IMR-90 (cell line): ENCODE data around the gene RAB3GAP2. TPM values are rescaled to one million over a fixed set of nuclear protein-coding genes. Genes with fewer than 3 reads are reported as not detected.
A peak's percentile ranks its signal among the peaks of the same experiment; 100 is the strongest.

Experiments
- ATAC-seq: fragments of 200-7000 bp; cut with Tn5 transposase; 2 replicates; pipeline ENCODE4 v1.9.1; 2020; ENCODE audit warnings: low read depth, mild to moderate bottlenecking, moderate library complexity
- BruUV-seq: library from RNA; stranded (reverse); fragments of 400-500 nt; replicated peaks from 2 replicates; lab custom pipeline; 2021; lab: Mats Ljungman, UMichigan
- CTCF ChIA-PET: fragments of 300-600 bp; formaldehyde crosslinking; extraction: SDS; loops from one replicate; lab custom pipeline; 2021; ENCODE audit warnings: antibody characterized with exemption; lab: Yijun Ruan, JAX
- POLR2A ChIA-PET: fragments of 300-600 bp; sonication (Branson Sonifier 250); formaldehyde crosslinking; loops from one replicate; lab custom pipeline; 2022; ENCODE audit warnings: antibody characterized with exemption; ENCODE audit not compliant: unreplicated experiment; lab: Charles Lee
- DNase-seq: peaks from one replicate; pipeline ENCODE4 v3.0.0; 2013
- H2AFZ ChIP-seq: replicated peaks from 2 replicates; pipeline ENCODE3; 2013; ENCODE audit warnings: low read length, mild to moderate bottlenecking; ENCODE audit not compliant: poor library complexity
- H2AK5ac ChIP-seq: 2 replicates; pipeline ENCODE4 v1.6.1; 2013; ENCODE audit warnings: low read depth, low read length, inconsistent platforms
- H2AK9ac ChIP-seq: replicated peaks from 2 replicates; pipeline ENCODE3; 2013; ENCODE audit warnings: mild to moderate bottlenecking, low read depth, low read length, moderate library complexity; ENCODE audit not compliant: poor library complexity
- H2BK120ac ChIP-seq: 2 replicates; pipeline ENCODE4 v1.6.1; 2013; ENCODE audit warnings: low read depth, low read length, inconsistent platforms
- H2BK15ac ChIP-seq: 3 replicates; pipeline ENCODE4 v1.6.1; 2013; ENCODE audit warnings: low read depth, low read length, inconsistent platforms
- H2BK20ac ChIP-seq: 2 replicates; pipeline ENCODE4 v1.6.1; 2013; ENCODE audit warnings: low read depth, mild to moderate bottlenecking, inconsistent platforms, low read length, moderate library complexity
- H2BK5ac ChIP-seq: 2 replicates; pipeline ENCODE4 v1.6.1; 2013; ENCODE audit warnings: mild to moderate bottlenecking, low read depth, low read length, inconsistent platforms; ENCODE audit not compliant: poor library complexity, severe bottlenecking
- H3K14ac ChIP-seq: replicated peaks from 2 replicates; pipeline ENCODE4 v1.6.1; 2013; ENCODE audit warnings: low read depth, low read length, inconsistent platforms
- H3K18ac ChIP-seq: 2 replicates; pipeline ENCODE4 v1.6.1; 2013; ENCODE audit warnings: low read depth, low read length, control low read depth
- H3K23ac ChIP-seq: 2 replicates; pipeline ENCODE4 v1.6.1; 2013; ENCODE audit warnings: low read depth, low read length, inconsistent platforms
- H3K27ac ChIP-seq: 2 replicates; pipeline ENCODE4 v1.5.1; 2013; ENCODE audit warnings: mild to moderate bottlenecking, control low read depth, low read length; ENCODE audit not compliant: insufficient read depth
- H3K27me3 ChIP-seq: 2 replicates; pipeline ENCODE4 v1.6.1; 2013; ENCODE audit warnings: low read length; ENCODE audit not compliant: control insufficient read depth, insufficient read depth
- H3K36me3 ChIP-seq: 2 replicates; pipeline ENCODE4 v1.6.1; 2013; ENCODE audit warnings: low read length, mixed read lengths; ENCODE audit not compliant: control insufficient read depth, insufficient read depth
- H3K4ac ChIP-seq: 2 replicates; pipeline ENCODE4 v1.6.1; 2013; ENCODE audit warnings: low read depth, low read length, inconsistent platforms
- H3K4me1 ChIP-seq: 2 replicates; pipeline ENCODE4 v1.6.1; 2013; ENCODE audit warnings: low read length, mixed read lengths; ENCODE audit not compliant: control insufficient read depth, insufficient read depth
- H3K4me2 ChIP-seq: 2 replicates; pipeline ENCODE4 v1.6.1; 2013; ENCODE audit warnings: low read depth, mild to moderate bottlenecking, control low read depth, low read length, moderate library complexity
- H3K4me3 ChIP-seq: 2 replicates; pipeline ENCODE4 v1.5.1; 2013; ENCODE audit warnings: low read depth, mild to moderate bottlenecking, control low read depth, low read length, moderate library complexity; ENCODE audit not compliant: insufficient read depth
- H3K56ac ChIP-seq: 2 replicates; pipeline ENCODE4 v1.6.1; 2013; ENCODE audit warnings: low read length, inconsistent platforms; ENCODE audit not compliant: insufficient read depth; ENCODE audit errors: extremely low read depth
- H3K79me1 ChIP-seq, 2 experiments: 2 replicates each; pipeline ENCODE4 v1.6.1; 2013; ENCODE audit warnings: low read length in 2 of 2, inconsistent platforms in 1 of 2, low read depth in 1 of 2
- H3K9ac ChIP-seq: 2 replicates; pipeline ENCODE4 v1.6.1; 2013; ENCODE audit warnings: low read depth, low read length, control low read depth
- H3K9me1 ChIP-seq: 2 replicates; pipeline ENCODE4 v1.6.1; 2013; ENCODE audit warnings: low read length, inconsistent platforms; ENCODE audit not compliant: insufficient read depth
- H3K9me3 ChIP-seq: 2 replicates; pipeline ENCODE4 v1.6.1; 2013; ENCODE audit warnings: low read length; ENCODE audit not compliant: control insufficient read depth, insufficient read depth
- H4K20me1 ChIP-seq: 2 replicates; pipeline ENCODE4 v1.6.1; 2013; ENCODE audit warnings: low read length, inconsistent platforms; ENCODE audit not compliant: insufficient read depth
- H4K5ac ChIP-seq: 2 replicates; pipeline ENCODE4 v1.6.1; 2013; ENCODE audit warnings: mild to moderate bottlenecking, low read depth, low read length, control low read depth
- H4K8ac ChIP-seq, 2 experiments: 2 replicates each; pipeline ENCODE4 v1.6.1; 2013; ENCODE audit warnings: low read depth in 2 of 2, low read length in 2 of 2, control low read depth in 1 of 2, inconsistent platforms in 1 of 2
- H4K91ac ChIP-seq: 2 replicates; pipeline ENCODE4 v1.6.1; 2013; ENCODE audit warnings: low read depth, low read length, inconsistent platforms; ENCODE audit not compliant: insufficient read depth
- BHLHE40 ChIP-seq: fragments of 150-350 bp; IDR thresholded peaks from 2 replicates; pipeline ENCODE4 v1.6.1; 2016; ENCODE audit warnings: mild to moderate bottlenecking, low read depth, low read length
- CEBPB ChIP-seq: IDR thresholded peaks from 2 replicates; pipeline ENCODE4 v1.6.1; 2012; ENCODE audit warnings: low read depth, low read length, improper control_type of control experiment
- WGBS, 2 experiments: methylation state at CpG; one replicate each; pipeline versions ENCODE4 v1.1.5 to v1.1.7; 2013; ENCODE audit warnings: missing lambda C conversion rate in 2 of 2; ENCODE audit not compliant: insufficient read length in 1 of 2; ENCODE audit errors: extremely low coverage in 2 of 2; 5-methylcytosine and 5-hydroxymethylcytosine counted together
- dilution Hi-C: fragments of 300-500 bp; cut with HindIII; formaldehyde crosslinking; loops from one replicate; pipeline ENCODE4 v1.14.3; 2018; ENCODE audit warnings: low sequenced_read_pairs; ENCODE audit not compliant: unreplicated experiment
- in situ Hi-C: fragments of 300-500 bp; cut with MboI; formaldehyde crosslinking; loops from 3 replicates; pipeline ENCODE4 v1.14.3; 2019; ENCODE audit warnings: low sequenced_read_pairs, inconsistent platforms, mixed read lengths
- intact Hi-C: fragments of 100-400 bp; cut with micrococcal nuclease; formaldehyde crosslinking; loops from 2 replicates; pipeline ENCODE4 v1.10.0; 2022
- polyA plus RNA-seq, 3 experiments: library from polyadenylated mRNA; depleted of rRNA; stranded (reverse); fragments of >200 nt; gene quantifications; 2 replicates each; pipeline ENCODE4 v1.2.3, GENCODE V29; 2012; ENCODE audit warnings: low replicate concordance in 1 of 3
- total RNA-seq: library from RNA; depleted of rRNA; stranded (reverse); fragments of >200 nt; gene quantifications from 2 replicates; pipeline ENCODE4 v1.2.3, GENCODE V29; 2012

The RAB3GAP2 gene
- total and polyA plus RNA-seq, 2 of the 4 experiments (the other 2 are of a cell fraction): 12.3 to 37.8 TPM

DNA sequence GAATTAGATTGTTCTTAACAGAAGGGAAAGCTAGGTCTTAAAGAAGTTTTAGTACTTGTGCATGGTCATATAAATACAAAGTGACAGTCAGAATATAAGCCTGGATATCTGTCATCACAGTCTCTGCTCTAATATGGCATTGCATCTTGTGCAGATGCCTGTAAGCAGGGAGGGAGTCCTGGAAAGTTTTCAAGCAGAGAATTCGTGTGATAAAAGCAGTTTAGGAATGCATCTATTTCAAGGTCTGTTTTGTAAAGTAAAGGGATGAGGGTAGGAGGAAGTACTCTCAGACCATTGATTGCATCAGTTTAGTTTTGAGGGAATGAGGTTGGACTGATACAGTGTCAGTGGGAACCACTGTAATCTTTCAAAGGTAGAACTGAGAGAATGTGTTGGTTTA is 147.7 kb downstream of the RAB3GAP2 start:
- Histone ChIP-seq H2AK9ac (no peak overlapping the region), H3K18ac (no peak overlapping the region), H3K56ac (no peak overlapping the region), H3K14ac (no peak overlapping the region), H2BK15ac (no peak overlapping the region), H3K27ac (peak overlapping the region; percentile 44; the same call in 1 of the 2 replicates), H3K4me2 (peak overlapping the region; percentile 64), H2BK120ac (no peak overlapping the region), H3K4me3 (no peak overlapping the region), H3K79me1 (peaks cover 0 to 4% of the 10 kb centered on the region in 2 experiments; a peak in 1 of 4 replicates), H4K5ac (no peak overlapping the region), H2AK5ac (no peak overlapping the region), H3K9me1 (0 out of 2 replicates have a peak, but pooled peaks cover 3% of the 10 kb centered on the region), H4K91ac (no peak overlapping the region), H2BK20ac (no peak overlapping the region), H2BK5ac (peak overlapping the region; percentile 20), H3K27me3 (no peaks in the 10 kb centered on the region), H3K4me1 (peaks cover 2% of the 10 kb centered on the region; the same call in 1 of the 2 replicates), H3K9ac (0 out of 2 replicates have a peak overlapping the region, but pooled peaks have one; percentile 37), H4K20me1 (no peaks in the 10 kb centered on the region), H4K8ac (no peak overlapping the region), H3K36me3 (peaks cover 11% of the 10 kb centered on the region), H2AFZ (no peak overlapping the region), H3K23ac (no peak overlapping the region), H3K4ac (no peak overlapping the region), H3K9me3 (no peaks in the 10 kb centered on the region; the same call in 1 of the 2 replicates)
- DNase-seq: peak; percentile 71
- TF ChIP-seq BHLHE40 (no peak), CEBPB (peak; percentile 77)
- peak; percentile 92 for ATAC-seq
- dilution Hi-C loops (no loop called here), intact Hi-C loops (loop anchor here (5.0 kb wide), 1 partner anchor 132 kb away; no protein-coding TSS in a partner anchor), in situ Hi-C loops (no loop called here)
- no TSS peak for BruUV-seq
- WGBS, 2 experiments: 60% methylated on average over 1 of the region's 1 CpG; no CpG with 5 or more reads in 1 of the 2 experiments
- ChIA-PET CTCF (interaction anchor here (0.6 to 1.5 kb wide), 9 partner anchors 8 to 1159 kb away, joined by 3 to 6 read pairs (median 3); no protein-coding TSS in a partner anchor), POLR2A (no interaction called here)
